Measurements from ENCODE around the gene AHCTF1. TPM values are rescaled to one million over a fixed set of nuclear protein-coding genes. Genes with fewer than 3 reads are reported as not detected.

AHCTF1 gene
- total and polyA plus RNA-seq, 10 of the 15 experiments (the other 5 are each of a cell fraction or from before 2014, with no cell fraction given) = 3.4 to 45.5 (median 17.8) TPM

- no peak overlapping the region for H3K4me3 ChIP-seq
- no peak overlapping the region for H2AFZ ChIP-seq (ENCODE audit: control insufficient read depth, low read depth, low read length)
- no TSS peak for BruUV-seq (replicated peaks)
- intact Hi-C loops (cut with micrococcal nuclease; ENCODE audit: unreplicated experiment) = no loop called here
- ChIA-PET CTCF (no interaction called here), SMC1A (ENCODE audit: uncharacterized antibody, unreplicated experiment) (no interaction called here), POLR2A (interaction anchor here (0.7 kb wide), 1 partner anchor 34 kb away, joined by 3 read pairs; no protein-coding TSS in a partner anchor), RAD21 (ENCODE audit: unreplicated experiment) (no interaction called here)
- TF ChIP-seq ASH2L (IDR thresholded peaks at IDR 0.05; ENCODE audit: borderline replicate concordance, low read depth) (no peak), NRF1 (conservative IDR thresholded peaks at IDR 0.05; ENCODE audit: low read depth, low read length) (no peak), ATF3 (IDR thresholded peaks at IDR 0.05; ENCODE audit: borderline replicate concordance, extremely low read depth, low read depth, low read length) (no peak), ZNF207 (IDR thresholded peaks at IDR 0.05; ENCODE audit: borderline replicate concordance) (no peak), SMAD1 (IDR thresholded peaks at IDR 0.05; ENCODE audit: low read depth, partially characterized antibody) (no peak), NR2C2 (IDR thresholded peaks at IDR 0.05; ENCODE audit: borderline replicate concordance, control insufficient read depth, insufficient read length, low read depth) (no peak), MAX (IDR thresholded peaks at IDR 0.05; ENCODE audit: low read depth, low read length) (no peak), YBX1 (IDR thresholded peaks at IDR 0.05) (no peak), E2F8 (IDR thresholded peaks at IDR 0.05; ENCODE audit: low read depth, partially characterized antibody) (no peak), TCF3 (IDR thresholded peaks at IDR 0.05; ENCODE audit: borderline replicate concordance, insufficient read depth, low read depth, low read length) (no peak)
- H3K79me2 ChIP-seq (ENCODE audit: control insufficient read depth, insufficient read depth, low read length) = no peaks in the 10 kb centered on the region
- H3K27ac ChIP-seq (ENCODE audit: control insufficient read depth, insufficient read depth) = no peak overlapping the region
- ATAC-seq (no peak), DNase-seq (ENCODE audit: low read depth, low spot score) (no peak), FAIRE-seq (no peak)
- no peaks in the 10 kb centered on the region for H3K9me3 ChIP-seq (replicated peaks; ENCODE audit: control insufficient read depth, insufficient read depth, low read length)
- H3K36me3 ChIP-seq (ENCODE audit: control insufficient read depth in 2 of 2, insufficient read depth in 2 of 2, low read length in 1 of 2) = no peaks in the 10 kb centered on the region
- H3K9ac ChIP-seq (ENCODE audit: control insufficient read depth, insufficient read depth, low read length) = no peak overlapping the region
- H4K20me1 ChIP-seq (ENCODE audit: control insufficient read depth, insufficient read depth) = no peaks in the 10 kb centered on the region
- 63% methylated on average over 10 of the region's 10 CpGs for WGBS (ENCODE audit: insufficient coverage, insufficient replicate concordance, low lambda C conversion rate, missing lambda C conversion rate)
- no peaks in the 10 kb centered on the region for H3K4me1 ChIP-seq (ENCODE audit: control insufficient read depth, insufficient read depth, low read length)
- no peaks in the 10 kb centered on the region for H3K27me3 ChIP-seq (replicated peaks in 1 of 2; ENCODE audit: control insufficient read depth in 2 of 2, insufficient read depth in 2 of 2, low read length in 1 of 2)
- H3K4me2 ChIP-seq (ENCODE audit: control insufficient read depth, insufficient read depth) = no peak overlapping the region
- in situ Hi-C loops (cut with MboI) = no loop called here
Measured at GRCh38 chr1:246800756-246801155, 131.0 kb downstream of the AHCTF1 start.
